Ishikawa (cell line): Measurements from ENCODE around the gene UQCC2.

Experiments used
- CEBPB ChIP-seq: IDR thresholded peaks from 2 replicates; pipeline ENCODE4 v1.6.1; 2012
- CREB1 ChIP-seq: IDR thresholded peaks from 2 replicates; pipeline ENCODE4 v1.6.1; 2012; ENCODE audit warnings: low read depth
- EGR1 ChIP-seq: IDR thresholded peaks from 2 replicates; pipeline ENCODE4 v1.6.1; 2012
- EP300 ChIP-seq: IDR thresholded peaks from 2 replicates; pipeline ENCODE4 v1.6.1; 2012; ENCODE audit warnings: borderline replicate concordance
- FOXM1 ChIP-seq: IDR thresholded peaks from 2 replicates; pipeline ENCODE4 v1.6.1; 2012; ENCODE audit warnings: low read depth, borderline replicate concordance
- MAX ChIP-seq: IDR thresholded peaks from 2 replicates; pipeline ENCODE4 v1.6.1; 2012
- NFIC ChIP-seq: IDR thresholded peaks from 2 replicates; pipeline ENCODE4 v1.6.1; 2012
- RAD21 ChIP-seq: IDR thresholded peaks from 2 replicates; pipeline ENCODE4 v1.6.1; 2012; ENCODE audit warnings: low read depth
- REST ChIP-seq: IDR thresholded peaks from 2 replicates; pipeline ENCODE4 v1.6.1; 2012; ENCODE audit warnings: low read depth, mild to moderate bottlenecking
- TAF1 ChIP-seq: IDR thresholded peaks from 2 replicates; pipeline ENCODE4 v1.6.1; 2012; ENCODE audit warnings: low read depth, mild to moderate bottlenecking
- TCF12 ChIP-seq: IDR thresholded peaks from 2 replicates; pipeline ENCODE4 v1.6.1; 2012; ENCODE audit warnings: low read depth
- TEAD4 ChIP-seq: IDR thresholded peaks from 2 replicates; pipeline ENCODE4 v1.6.1; 2012
- YY1 ChIP-seq: IDR thresholded peaks from 2 replicates; pipeline ENCODE4 v1.6.1; 2012; ENCODE audit warnings: low read depth
- ZBTB7A ChIP-seq: IDR thresholded peaks from 2 replicates; pipeline ENCODE4 v1.6.1; 2012; ENCODE audit warnings: low read depth
- TF ChIP-seq, protein P1 (sequence below): IDR thresholded peaks from 2 replicates; pipeline ENCODE4 v1.6.1; 2012

UQCC2 gene

GRCh38 chr6:33705955-33706725 lies 5.4 kb downstream of the UQCC2 start:
- TF ChIP-seq NFIC (no peak), YY1 (no peak), CREB1 (no peak), CEBPB (no peak), EP300 (no peak), FOXM1 (no peak), EGR1 (no peak), TEAD4 (no peak), MAX (no peak), ZBTB7A (no peak), RAD21 (no peak), TAF1 (no peak), TCF12 (no peak), REST (no peak)
- TF ChIP-seq, protein P1, sequence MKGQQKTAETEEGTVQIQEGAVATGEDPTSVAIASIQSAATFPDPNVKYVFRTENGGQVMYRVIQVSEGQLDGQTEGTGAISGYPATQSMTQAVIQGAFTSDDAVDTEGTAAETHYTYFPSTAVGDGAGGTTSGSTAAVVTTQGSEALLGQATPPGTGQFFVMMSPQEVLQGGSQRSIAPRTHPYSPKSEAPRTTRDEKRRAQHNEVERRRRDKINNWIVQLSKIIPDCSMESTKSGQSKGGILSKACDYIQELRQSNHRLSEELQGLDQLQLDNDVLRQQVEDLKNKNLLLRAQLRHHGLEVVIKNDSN: no peak

- no peak for TF ChIP-seq TCF12
- no peak for TF ChIP-seq EP300
- no peak for TF ChIP-seq TAF1
- no peak for TF ChIP-seq REST
- TF ChIP-seq RAD21: no peak
- no peak for TF ChIP-seq NFIC
- TF ChIP-seq YY1: no peak
- no peak for TF ChIP-seq MAX
- TF ChIP-seq CEBPB: no peak
- no peak for TF ChIP-seq FOXM1
- no peak for TF ChIP-seq EGR1
- TF ChIP-seq, protein P1: no peak
- TF ChIP-seq ZBTB7A: no peak
- TF ChIP-seq TEAD4: no peak
- no peak for TF ChIP-seq CREB1
These were observed 6.1 kb downstream of the UQCC2 start for GRCh38 chr6:33705268-33705885.

- no peak for TF ChIP-seq MAX
- no peak for TF ChIP-seq ZBTB7A
- TF ChIP-seq, protein P1: no peak
- TF ChIP-seq REST: no peak
These were observed 7.1 kb downstream of the UQCC2 start for GRCh38 chr6:33704215-33705066.
